SW480 (cell line): ENCODE measurements around the gene ENKD1.

Experiments
- DNase-seq: peaks from one replicate; pipeline ENCODE4 v3.0.0-alpha.2; 2016; ENCODE audit warnings: low spot score

Gene ENKD1

DNA sequence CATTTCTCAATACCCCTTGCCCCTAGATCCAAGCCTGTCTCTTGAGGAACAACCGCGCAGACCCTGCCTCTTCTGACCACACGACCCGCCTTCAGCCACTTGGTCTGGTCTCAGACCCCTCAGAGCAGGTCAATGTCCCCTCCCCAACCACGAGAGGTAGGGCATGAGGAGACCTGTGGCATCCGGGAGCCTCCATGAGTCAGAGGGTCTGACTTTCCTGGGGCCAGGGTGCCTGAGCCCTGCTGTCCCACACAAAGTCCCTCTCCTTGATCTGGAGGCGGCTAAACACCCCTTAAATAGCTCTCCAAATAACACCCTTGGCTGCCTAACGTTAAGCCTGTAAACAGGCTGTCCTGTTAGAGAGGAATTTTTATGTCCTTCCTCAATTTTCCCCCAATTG lies 16.5 kb downstream of the ENKD1 start:
- DNase-seq: no peak

GRCh38 chr16:67649494-67649931 lies 17.0 kb downstream of the ENKD1 start:
- no peak for DNase-seq

GRCh38 chr16:67648764-67649407 lies 17.7 kb downstream of the ENKD1 start:
- DNase-seq: no peak

DNA sequence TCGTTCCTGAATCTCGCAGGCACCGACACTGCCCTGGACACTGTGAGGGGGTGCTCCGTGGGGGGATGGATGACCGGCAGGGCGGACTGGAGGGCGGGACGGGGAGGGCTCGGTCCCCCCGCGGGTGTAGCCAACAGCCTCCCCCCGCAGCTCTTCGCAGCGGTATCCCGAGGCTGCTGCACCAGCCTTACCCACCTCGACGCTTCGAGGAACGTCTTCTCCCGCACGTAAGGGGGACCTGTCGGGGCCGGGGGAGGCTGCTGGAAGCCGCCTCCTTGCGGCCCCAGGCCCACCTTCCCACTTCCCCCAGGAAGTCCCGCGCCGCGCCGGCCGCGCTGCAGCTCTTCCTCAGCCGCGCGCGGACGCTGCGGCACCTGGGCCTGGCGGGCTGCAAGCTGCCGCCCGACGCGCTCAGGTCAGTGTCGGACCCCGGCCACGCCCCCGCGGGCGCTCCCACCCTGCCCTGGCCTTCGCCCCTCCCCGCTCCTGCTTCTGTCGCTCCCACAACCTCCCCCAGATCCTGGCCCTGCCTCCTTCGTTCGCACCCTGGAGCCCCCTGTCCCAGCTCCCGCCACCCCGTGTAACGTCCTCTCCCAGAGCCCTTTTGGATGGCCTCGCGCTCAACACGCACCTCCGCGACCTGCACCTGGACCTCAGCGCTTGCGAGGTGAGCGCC lies 18.3 kb downstream of the ENKD1 start:
- no peak for DNase-seq

DNA sequence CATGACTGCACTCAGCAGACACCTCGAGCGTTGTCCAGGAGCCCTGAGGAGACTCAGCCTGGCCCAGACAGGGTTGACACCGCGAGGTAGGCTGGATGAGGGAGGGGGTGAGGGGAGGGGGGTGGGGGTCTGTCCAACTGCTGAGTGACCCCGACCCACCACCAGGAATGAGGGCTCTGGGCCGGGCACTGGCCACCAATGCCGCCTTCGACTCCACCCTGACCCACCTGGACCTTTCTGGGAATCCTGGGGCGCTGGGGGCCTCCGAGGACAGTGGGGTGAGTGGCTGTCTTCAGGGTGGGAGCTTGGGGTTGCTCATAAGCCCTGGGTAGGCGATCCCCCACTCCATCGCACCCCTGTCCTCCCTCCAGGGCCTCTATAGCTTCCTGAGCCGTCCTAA lies 18.9 kb downstream of the ENKD1 start:
- no peak for DNase-seq

GRCh38 chr16:67647111-67647651 lies 19.4 kb downstream of the ENKD1 start:
- DNase-seq: no peak

DNA sequence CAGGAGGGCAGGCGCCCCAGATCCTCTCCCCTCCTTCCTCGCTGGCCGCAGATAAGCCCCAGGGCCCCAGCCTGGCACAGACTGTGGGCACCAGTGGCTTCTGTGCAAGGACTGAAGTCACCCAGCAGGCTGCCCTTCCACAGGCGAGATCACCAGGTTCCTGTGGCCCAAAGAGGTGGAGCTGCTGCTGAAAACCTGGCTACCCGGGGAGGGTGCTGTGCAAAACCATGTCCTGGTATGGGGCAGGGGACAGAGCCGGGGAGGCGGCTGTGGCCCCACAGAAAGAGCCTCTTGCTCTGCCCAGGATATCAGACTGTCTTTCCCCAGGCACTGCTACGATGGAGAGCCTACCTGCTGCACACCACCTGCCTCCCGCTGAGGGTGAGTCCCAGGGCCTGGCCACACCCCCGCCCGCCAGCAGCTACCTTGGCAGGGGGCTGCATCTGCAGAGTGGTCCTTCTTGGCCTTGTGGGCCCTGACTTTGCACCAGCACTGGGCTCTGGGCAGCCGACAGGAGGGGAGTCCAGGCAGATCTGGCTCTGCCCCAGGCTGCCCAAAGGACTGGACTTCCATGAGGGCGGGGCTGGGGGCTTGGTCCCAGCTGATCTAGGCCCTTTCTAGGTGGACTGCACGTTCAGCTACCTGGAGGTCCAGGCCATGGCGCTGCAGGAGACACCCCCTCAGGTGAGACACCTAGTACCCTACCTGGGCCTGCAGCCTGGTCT lies 21.0 kb downstream of the ENKD1 start:
- no peak for DNase-seq

DNA sequence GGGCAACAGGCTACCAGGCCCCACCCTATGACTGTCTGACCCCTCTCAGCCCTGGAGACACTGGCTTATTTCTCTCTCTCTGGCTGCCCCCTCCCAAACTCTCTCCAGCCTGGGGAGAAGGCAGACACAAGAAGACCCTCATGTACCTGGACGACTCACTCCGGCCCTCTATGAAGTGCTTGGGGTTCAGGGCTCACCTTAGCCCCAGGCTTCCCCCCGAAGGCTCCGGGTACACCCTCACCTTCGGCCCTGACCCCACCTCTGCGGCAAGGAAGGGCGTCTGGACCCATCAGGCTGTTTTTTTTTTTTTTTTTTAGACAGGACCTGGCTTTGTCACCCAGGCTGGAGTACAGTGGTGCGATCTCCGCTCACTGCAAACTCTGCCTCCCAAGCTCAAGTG lies 22.5 kb downstream of the ENKD1 start:
- DNase-seq: no peak

DNA sequence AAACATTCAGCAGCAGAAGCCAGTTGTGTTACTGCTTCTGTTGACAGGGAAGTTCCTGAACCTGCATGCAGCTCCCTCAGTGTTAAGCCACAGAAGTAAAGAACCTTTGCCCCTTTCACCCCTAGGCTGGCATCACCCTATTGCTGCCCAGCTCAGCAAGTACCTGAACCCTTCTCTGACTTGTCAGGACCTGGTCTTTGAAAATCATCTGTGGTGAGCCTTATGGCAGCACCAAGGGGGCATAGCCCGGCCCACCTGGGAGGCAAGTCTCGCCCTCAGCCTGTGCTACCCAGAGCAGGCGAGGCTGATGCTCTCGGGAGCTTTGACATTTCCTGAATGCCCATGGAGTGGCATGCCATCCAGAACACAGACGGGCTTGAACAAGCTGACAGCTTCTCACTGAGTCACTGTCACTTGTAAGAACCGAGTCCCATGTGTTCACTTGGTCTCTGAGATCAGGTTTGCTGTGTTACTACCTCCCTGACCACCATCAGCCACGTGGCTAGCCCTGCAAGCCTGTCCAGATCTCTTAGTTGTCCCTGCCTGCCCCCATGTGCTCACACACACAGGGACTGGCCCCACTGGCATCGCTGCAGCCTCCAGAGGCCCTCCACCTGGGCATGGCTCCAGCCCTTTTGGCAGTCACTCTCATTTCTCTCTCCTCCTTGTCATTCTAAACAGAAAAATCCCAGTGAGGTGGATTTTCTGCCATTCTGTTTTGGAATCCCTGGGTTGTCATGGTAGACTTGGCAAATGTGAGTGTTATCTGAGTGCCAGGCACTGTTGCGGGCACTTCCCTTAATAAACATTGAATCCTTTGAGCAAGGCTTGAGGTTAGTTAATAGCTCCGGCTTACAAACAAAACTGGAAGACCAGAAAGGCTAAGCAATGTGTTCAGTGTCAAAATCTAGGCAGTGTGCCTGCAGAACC lies 24.5 kb downstream of the ENKD1 start:
- DNase-seq: no peak

DNA sequence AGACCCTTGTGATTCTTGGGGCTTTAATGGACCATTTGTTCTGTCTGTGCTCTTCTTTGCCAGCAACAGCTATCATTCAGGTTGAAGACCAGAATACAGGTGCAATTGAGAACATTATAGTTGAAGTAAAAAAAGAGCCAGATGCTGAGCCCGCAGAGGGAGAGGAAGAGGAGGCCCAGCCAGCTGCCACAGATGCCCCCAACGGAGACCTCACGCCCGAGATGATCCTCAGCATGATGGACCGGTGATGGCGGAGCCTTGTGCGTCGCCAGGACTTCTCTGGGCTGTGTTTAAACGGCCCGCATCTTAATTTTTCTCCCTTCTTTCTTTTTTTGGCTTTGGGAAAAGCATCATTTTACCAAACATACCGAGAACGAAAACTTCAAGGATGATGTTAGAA lies 28.9 kb downstream of the ENKD1 start:
- no peak for DNase-seq

DNA sequence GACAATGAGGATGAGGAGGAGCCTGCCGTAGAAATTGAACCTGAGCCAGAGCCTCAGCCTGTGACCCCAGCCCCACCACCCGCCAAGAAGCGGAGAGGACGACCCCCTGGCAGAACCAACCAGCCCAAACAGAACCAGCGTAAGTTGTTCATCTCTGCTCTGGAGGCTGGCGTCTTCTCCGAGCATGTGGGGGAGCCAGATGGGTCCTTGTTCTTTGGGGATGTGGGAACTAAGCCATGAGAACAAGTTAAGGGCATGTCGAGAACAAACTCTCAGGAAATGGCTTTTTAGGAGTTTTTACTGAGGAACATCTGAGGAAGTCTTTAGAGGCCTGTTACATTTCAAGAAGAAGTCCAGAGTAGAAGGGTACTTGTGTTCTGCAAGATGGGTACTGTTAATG lies 29.8 kb downstream of the ENKD1 start:
- no peak for DNase-seq

DNA sequence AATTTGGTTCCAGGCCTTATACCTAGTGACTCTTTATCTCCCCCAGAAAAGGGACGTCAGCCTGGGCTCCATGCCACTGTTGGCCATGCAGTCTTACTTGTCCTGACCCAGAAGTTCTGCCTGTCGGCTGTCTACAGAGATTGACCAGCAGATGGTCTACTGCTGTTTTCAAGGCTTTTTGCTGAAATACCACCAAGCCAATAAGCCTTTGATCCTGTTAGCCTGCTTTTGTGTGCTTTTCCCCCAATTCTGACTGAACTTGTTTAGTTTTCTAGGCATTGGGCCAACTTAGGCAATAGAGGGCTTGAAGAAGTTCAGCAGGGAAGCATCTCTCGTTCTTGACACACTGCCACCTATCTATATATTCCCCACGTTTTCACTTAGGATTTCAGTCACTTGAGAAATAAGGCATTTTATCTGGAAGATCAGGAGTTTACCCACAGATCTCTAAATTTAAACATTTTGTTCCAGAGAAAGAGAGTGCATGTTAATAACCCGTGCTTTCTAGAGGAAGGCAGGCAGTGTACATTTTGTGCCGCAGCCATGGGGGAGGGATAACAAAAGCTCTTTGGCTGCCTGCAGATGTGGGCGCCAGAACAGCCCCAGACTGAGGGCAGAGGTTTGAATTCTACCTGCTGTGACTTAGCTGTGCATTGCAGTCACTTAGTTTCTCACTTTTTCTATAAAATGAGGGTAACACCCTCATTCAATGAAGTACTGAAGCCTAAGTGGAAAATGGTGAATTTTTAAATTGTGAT lies 34.0 kb downstream of the ENKD1 start:
- no peak for DNase-seq

DNA sequence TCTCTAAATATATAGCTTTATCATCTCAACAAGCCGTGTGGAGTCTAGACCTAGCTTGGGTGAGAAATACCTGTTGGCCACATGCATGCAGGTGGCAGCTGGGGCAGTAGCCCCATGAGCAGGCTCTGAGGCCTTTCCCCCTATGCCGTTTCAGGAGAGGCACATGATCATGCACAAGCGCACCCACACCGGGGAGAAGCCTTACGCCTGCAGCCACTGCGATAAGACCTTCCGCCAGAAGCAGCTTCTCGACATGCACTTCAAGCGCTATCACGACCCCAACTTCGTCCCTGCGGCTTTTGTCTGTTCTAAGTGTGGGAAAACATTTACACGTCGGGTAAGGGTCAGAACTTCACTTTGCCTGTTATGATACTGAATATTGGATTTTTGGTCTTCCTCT lies 38.3 kb downstream of the ENKD1 start:
- no peak for DNase-seq

DNA sequence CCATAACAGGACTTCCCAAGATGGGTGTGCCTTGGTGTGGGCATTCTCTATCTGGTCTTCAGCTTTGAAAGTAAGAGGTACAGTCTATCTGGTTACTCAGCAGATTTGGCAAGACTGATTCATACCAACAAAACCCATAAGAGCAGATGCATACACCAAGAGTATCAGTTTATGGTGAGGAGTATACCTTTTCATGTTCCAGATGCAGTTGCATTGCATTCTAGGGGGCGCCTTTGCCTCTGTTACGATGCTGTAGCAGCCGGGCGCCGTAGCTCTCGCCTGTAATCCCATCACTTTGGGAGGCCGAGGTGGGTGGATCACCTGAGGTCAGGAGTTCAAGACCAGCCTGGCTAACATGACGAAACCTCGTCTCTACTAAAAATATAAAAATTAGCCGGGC lies 52.7 kb downstream of the ENKD1 start:
- DNase-seq: no peak
